MM.1S (cell line): ENCODE data around the gene CDC5L.

Experiments used
- DNase-seq: peaks from one replicate; pipeline ENCODE4 v3.0.0-alpha.2; 2015
- H2AFZ ChIP-seq: fragments of 300-600 bp; sonication (generic); 2 replicates; pipeline ENCODE4 v1.6.0; 2016; ENCODE audit warnings: antibody characterized with exemption, low read length
- H3F3A ChIP-seq: fragments of 300-600 bp; sonication (generic); 2 replicates; pipeline ENCODE4 v1.6.1; 2016; ENCODE audit warnings: mild to moderate bottlenecking, antibody characterized with exemption, low read length, moderate library complexity, mixed read lengths; ENCODE audit not compliant: insufficient read depth
- H3K27ac ChIP-seq: fragments of 300-600 bp; sonication (generic); 2 replicates; pipeline ENCODE4 v1.5.1; 2016; ENCODE audit warnings: mild to moderate bottlenecking, low read length
- H3K27me3 ChIP-seq: fragments of 300-600 bp; sonication (generic); replicated peaks from 2 replicates; pipeline ENCODE4 v1.6.0; 2016; ENCODE audit warnings: low read length; ENCODE audit not compliant: insufficient read depth
- H3K36me3 ChIP-seq: fragments of 300-600 bp; sonication (generic); replicated peaks from 2 replicates; pipeline ENCODE4 v1.6.1; 2016; ENCODE audit warnings: mild to moderate bottlenecking, low read length, mixed read lengths; ENCODE audit not compliant: insufficient read depth
- H3K4me1 ChIP-seq: fragments of 300-600 bp; sonication (generic); 2 replicates; pipeline ENCODE4 v1.6.1; 2016; ENCODE audit warnings: low read length, mixed read lengths
- H3K4me2 ChIP-seq: fragments of 300-600 bp; sonication (generic); 2 replicates; pipeline ENCODE4 v1.6.0; 2016; ENCODE audit warnings: low read depth, low read length
- H3K4me3 ChIP-seq: fragments of 300-600 bp; sonication (generic); 2 replicates; pipeline ENCODE4 v1.5.1; 2016; ENCODE audit warnings: low read length, mixed read lengths
- H3K79me2 ChIP-seq: fragments of 300-600 bp; sonication (generic); 2 replicates; pipeline ENCODE4 v1.6.1; 2016; ENCODE audit warnings: mixed run types, low read length, mixed read lengths
- H3K9ac ChIP-seq: fragments of 300-600 bp; sonication (generic); 2 replicates; pipeline ENCODE4 v1.6.1; 2016; ENCODE audit warnings: low read length, mixed read lengths
- H3K9me2 ChIP-seq: fragments of 300-600 bp; sonication (generic); replicated peaks from 2 replicates; pipeline ENCODE4 v1.6.1; 2016; ENCODE audit warnings: mild to moderate bottlenecking, low read length, mixed read lengths; ENCODE audit not compliant: insufficient read depth
- H3K9me3 ChIP-seq: fragments of 300-600 bp; sonication (generic); replicated peaks from 2 replicates; pipeline ENCODE4 v1.6.1; 2016; ENCODE audit warnings: mild to moderate bottlenecking, low read length, mixed read lengths; ENCODE audit not compliant: insufficient read depth
- H4K20me1 ChIP-seq: fragments of 300-600 bp; sonication (generic); 2 replicates; pipeline ENCODE4 v1.6.1; 2016; ENCODE audit warnings: mild to moderate bottlenecking, low read length, moderate library complexity, mixed read lengths; ENCODE audit not compliant: insufficient read depth
- CTCF ChIP-seq: fragments of 300-600 bp; sonication (generic); IDR thresholded peaks from 2 replicates; pipeline ENCODE4 v1.5.1; 2016; ENCODE audit warnings: antibody characterized with exemption, low read length, mixed read lengths
- EZH2 ChIP-seq: fragments of 300-600 bp; sonication (generic); optimal IDR thresholded peaks from 2 replicates; pipeline ENCODE3; 2017; ENCODE audit warnings: low read depth, mild to moderate bottlenecking, antibody characterized with exemption, low read length, mixed read lengths
- EZH2phosphoT487 ChIP-seq: fragments of 300-600 bp; sonication (generic); IDR thresholded peaks from 2 replicates; pipeline ENCODE4 v1.6.1; 2018; ENCODE audit warnings: antibody characterized with exemption, low read length

The CDC5L gene

GRCh38 chr6:44451803-44452695 lies 64.5 kb downstream of the CDC5L start:
- Histone ChIP-seq H3K9ac (no peak overlapping the region), H3K79me2 (no peaks in the 10 kb centered on the region), H3K9me2 (no peaks in the 10 kb centered on the region), H3F3A (no peaks in the 10 kb centered on the region), H3K27ac (no peak overlapping the region), H4K20me1 (no peaks in the 10 kb centered on the region), H3K9me3 (no peaks in the 10 kb centered on the region), H3K27me3 (no peaks in the 10 kb centered on the region), H3K36me3 (no peaks in the 10 kb centered on the region), H3K4me1 (no peaks in the 10 kb centered on the region), H3K4me2 (no peak overlapping the region), H2AFZ (no peak overlapping the region), H3K4me3 (no peak overlapping the region)
- TF ChIP-seq EZH2 (no peak), EZH2phosphoT487 (no peak), CTCF (no peak)
- DNase-seq, result no peak

GRCh38 chr6:44452725-44453124 lies 65.2 kb downstream of the CDC5L start:
- Histone ChIP-seq H3K4me2 (no peak overlapping the region), H3K9ac (no peak overlapping the region), H3F3A (no peaks in the 10 kb centered on the region), H2AFZ (no peak overlapping the region), H3K79me2 (no peaks in the 10 kb centered on the region), H4K20me1 (no peaks in the 10 kb centered on the region), H3K9me3 (no peaks in the 10 kb centered on the region), H3K9me2 (no peaks in the 10 kb centered on the region), H3K4me1 (no peaks in the 10 kb centered on the region), H3K27ac (no peak overlapping the region), H3K27me3 (no peaks in the 10 kb centered on the region), H3K36me3 (no peaks in the 10 kb centered on the region), H3K4me3 (no peak overlapping the region)
- TF ChIP-seq EZH2phosphoT487 (no peak), EZH2 (no peak), CTCF (no peak)
- no peak for DNase-seq

- H3K27me3 ChIP-seq, result no peaks in the 10 kb centered on the region
- H3K4me1 ChIP-seq, result no peaks in the 10 kb centered on the region
- no peaks in the 10 kb centered on the region for H3K36me3 ChIP-seq
- H4K20me1 ChIP-seq, result no peaks in the 10 kb centered on the region
- no peak for DNase-seq
- H2AFZ ChIP-seq, result no peak overlapping the region
- H3F3A ChIP-seq, result no peaks in the 10 kb centered on the region
- no peak overlapping the region for H3K4me3 ChIP-seq
- H3K27ac ChIP-seq, result no peak overlapping the region
- TF ChIP-seq CTCF (no peak), EZH2 (no peak), EZH2phosphoT487 (no peak)
- H3K9me2 ChIP-seq, result no peaks in the 10 kb centered on the region
- H3K9me3 ChIP-seq, result no peaks in the 10 kb centered on the region
- no peaks in the 10 kb centered on the region for H3K79me2 ChIP-seq
- no peak overlapping the region for H3K9ac ChIP-seq
- no peak overlapping the region for H3K4me2 ChIP-seq
Measured at GRCh38 chr6:44453146-44453545, 65.6 kb downstream of the CDC5L start.
